IPS-NIHi7 (cell line): ENCODE measurements around the gene MMP24.
"Not testable (repeated sequence)": the region's sequence is repeated elsewhere in the genome, so short reads cannot be mapped to it uniquely, and the experiment has no call there.

ENCODE experiments used
- DNase-seq: peaks from one replicate; pipeline ENCODE4 v3.0.0; 2012; ENCODE audit warnings: mixed read lengths; ENCODE audit errors: extremely low spot score

Gene MMP24

DNA sequence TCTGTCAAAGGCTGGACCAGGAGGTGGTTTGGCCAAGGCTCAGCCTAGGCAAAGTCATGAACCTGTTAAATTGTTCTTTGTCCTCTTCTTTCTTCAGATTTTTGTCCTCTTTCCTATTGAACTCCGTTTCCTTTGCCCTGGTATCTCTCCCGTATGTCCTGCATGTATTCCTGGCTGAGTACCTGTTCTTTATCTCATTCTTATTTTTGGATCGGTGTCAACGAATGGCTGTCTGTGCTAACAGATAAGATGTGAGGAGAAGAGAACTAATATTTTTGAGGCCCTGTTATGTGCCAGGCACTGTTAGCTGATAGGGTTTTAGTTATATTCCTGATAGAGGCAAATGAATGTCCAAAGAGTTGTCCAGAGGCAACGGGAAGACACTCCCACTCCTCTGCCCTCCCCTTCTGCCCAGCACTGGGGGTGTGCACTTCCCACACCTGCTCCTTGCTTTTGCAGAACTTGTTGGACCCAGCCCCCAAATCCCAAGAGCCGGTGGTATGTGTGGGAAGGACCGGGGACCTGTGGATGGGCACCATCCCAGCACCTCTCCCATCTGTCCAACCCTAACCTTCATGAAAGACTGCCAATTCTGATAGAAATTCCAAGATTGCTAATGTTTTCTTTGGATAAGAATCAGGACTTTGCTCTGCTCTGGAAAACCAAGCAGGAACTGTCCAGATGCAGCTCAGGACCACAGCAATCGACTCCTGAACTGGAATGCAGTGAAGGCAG, 30.9 kb downstream of the MMP24 start:
- DNase-seq, result no peak

DNA sequence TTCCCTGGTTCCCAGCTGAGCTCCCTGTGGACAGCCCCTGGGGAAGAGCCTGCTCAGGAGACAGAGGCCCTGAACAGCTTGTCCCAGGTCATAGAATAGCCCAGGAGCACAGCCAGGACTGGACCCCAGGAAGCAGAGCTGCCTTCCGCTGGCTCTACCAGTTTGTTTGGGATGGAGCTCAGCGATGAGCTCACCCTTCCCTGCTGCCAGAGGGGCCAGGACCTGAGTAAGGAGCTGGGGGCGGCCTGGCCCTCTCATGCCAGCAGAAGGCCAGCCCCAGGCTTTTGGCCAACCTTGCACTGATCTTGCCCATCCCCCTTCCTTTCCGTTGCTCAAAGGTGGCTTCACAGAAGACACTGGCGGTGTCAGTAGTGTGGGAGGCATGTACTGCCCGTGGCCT, 33.9 kb downstream of the MMP24 start:
- DNase-seq, result no peak

DNA sequence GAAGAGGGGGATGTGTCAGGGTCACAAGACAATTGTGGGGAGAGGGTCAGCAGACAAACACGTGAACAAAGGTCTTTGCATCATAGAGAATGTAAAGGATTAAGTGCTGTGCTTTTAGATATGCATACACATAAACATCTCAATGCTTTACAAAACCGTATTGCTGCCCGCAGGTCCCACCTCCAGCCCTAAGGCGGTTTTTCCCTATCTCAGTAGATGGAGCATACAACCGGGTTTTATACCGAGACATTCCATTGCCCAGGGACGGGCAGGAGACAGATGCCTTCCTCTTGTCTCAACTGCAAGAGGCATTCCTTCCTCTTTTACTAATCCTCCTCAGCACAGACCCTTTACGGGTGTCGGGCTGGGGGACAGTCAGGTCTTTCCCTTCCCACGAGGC, 35.8 kb downstream of the MMP24 start:
- DNase-seq, result not testable (repeated sequence)

DNA sequence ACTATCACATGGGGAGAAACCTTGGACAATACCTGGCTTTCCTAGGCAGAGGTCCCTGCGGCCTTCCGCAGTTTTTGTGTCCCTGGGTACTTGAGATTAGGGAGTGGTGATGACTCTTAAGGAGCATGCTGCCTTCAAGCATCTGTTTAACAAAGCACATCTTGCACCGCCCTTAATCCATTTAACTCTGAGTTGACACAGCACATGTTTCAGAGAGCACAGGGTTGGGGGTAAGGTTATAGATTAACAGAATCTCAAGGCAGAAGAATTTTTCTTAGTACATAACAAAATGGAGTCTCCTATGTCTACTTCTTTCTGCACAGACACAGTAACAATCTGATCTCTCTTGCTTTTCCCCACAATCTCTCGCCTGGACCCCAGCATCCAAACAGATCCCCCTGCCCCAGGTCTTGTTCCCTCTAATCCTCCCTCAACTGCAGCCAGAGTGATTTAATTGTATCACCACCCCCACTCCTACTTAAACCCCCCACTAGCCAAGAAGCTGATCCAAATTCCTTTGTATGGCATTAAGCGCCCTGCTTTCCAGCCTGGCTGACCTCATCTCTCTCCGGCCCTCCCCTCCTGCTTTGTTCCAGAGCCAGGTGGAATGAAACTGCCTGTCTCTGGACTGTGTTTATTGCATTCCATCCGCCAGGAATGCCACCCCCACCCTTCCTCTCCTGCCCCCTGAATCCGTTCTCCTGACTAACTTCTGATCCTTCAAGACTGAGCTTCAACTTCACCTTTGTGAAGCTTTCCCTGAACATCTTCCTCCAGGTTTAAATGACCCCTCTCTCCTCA, 36.4 kb downstream of the MMP24 start:
- DNase-seq, result peak; percentile 70

DNA sequence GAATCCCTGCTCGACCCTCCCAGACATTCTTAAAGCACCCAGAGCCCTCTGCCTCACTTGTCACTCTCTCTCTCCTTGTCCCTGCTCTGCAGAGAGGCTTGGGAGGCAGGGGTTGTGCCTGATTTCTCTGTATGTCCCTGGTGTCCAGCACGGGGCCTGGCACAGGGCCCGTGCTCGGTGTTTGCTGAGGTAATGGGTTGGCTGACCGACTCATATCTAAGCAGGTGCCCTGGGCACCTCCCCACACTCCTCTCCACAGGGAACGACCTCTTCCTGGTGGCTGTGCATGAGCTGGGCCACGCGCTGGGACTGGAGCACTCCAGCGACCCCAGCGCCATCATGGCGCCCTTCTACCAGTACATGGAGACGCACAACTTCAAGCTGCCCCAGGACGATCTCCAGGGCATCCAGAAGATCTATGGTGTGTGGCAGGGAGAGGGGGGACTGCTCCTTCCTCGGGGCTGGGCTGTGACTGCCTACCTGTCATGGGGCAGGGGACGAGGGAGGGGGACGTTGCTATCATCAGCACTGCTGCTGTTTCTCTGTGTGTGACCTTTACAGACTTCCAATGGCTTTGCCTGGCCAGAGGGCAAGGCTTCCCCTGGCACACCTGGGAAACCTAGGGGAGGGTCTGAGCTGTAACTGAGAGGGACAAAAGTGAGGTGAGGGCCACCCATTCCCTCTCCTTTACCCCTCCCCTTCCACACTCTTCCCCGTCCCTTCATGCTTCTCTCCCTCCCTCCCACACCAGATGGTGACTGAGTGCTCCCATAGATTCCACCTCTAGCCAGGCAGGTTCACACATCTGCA, 37.2 kb downstream of the MMP24 start:
- no peak for DNase-seq

DNA sequence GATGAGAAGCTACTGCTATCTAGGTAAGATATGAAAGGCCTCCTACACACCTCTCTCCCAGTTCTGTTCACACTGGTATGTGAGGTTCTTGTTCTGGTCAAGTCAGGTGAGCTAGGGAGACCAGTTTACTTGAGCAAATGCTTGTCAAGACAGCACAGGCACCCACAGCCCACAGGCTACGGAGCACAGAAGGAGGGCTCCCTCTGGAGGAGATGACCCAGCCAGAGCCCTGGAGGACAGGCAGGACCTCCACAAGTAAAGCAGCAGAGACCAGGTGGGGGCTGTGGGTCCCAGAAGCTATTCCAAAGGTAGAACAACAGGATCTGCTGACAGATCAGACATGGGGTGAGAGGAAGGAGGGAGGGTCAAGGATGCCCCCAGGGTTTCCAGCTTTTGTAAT, 38.3 kb downstream of the MMP24 start:
- peak; percentile 58 for DNase-seq

DNA sequence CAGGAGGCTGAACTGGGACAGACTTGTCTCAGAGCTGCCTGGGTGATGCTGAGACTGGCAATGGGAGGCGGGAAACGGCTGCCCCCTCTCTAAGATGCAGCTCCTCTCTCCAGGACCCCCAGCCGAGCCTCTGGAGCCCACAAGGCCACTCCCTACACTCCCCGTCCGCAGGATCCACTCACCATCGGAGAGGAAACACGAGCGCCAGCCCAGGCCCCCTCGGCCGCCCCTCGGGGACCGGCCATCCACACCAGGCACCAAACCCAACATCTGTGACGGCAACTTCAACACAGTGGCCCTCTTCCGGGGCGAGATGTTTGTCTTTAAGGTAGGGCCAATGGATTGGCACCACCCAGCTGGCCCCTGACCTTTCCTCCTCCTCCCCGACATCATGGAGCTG, 40.6 kb downstream of the MMP24 start:
- DNase-seq, result no peak

DNA sequence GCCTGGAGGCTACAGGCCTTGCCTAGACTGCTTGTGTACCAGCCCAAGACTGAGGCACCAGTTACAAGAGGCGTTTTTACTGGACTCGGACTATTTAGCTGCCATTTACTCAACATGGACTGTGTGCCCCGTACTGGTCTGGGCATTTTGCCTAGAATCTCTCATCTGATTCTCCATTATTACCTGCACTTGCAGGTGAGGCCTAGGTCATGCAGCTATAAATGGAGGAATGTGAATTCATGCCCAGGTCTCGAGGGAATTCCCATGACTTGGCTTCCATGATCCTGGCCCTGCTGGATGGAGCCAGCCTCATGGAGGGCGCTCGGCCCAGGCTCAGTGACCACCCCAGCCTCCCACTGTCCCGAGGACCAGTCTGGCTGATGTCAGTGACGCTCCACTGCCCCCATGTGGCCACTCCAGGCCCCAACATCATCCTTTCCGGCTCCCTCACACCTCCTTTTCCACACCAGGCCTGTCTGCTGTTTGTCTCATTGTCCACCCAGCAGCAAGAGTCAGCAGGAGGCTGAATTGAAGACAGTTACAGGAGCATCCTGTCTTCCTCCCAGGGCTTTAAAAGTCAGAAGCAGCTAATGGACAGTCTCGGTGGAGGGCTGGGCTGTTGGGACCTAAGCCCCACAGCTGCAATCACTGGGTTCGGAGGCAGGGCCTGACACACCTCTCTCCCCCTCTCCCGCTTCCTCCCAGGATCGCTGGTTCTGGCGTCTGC, 42.7 kb downstream of the MMP24 start:
- peak; percentile 85 for DNase-seq

DNA sequence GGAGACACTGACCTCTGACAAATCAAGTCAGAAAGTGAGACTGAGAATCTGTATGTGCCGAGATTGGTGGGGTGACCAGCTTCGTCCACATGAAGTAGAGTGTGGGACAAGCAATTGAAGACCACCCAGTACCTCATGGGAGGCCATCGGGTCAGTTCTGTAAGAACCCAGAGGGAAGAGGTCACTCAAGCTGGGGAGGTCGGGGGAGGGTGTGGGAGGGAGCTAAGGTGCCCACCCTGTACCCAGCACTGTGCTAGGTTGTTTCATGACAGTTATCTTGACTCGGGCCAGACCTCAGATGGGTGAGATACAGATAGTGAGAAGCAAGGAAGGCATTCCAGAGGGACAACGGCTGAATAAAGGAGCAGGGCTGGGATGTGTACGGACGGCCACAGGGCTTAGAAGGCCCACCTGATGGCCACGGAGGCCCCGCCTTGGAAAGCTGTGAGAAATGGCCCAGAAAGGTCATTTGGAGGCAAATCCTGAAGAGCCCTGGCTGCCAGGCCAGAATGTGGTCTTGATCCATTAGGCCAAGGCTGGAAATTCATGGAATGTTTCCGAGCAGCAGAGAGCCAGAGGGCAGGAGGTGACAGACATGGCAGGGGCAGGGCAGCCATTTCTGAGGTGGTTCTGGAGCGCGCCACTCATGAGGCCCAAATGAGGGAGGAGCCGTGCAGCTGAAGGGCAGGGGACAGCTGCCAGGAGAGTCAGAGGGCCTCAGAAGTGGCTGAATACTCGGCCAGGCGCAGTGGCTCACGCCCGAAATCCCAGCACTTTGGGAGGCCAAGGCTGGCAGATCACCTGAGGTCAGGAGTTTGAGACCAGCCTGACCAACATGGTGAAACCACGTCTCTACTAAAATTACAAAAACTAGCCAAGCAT, 43.8 kb downstream of the MMP24 start:
- no peak for DNase-seq

DNA sequence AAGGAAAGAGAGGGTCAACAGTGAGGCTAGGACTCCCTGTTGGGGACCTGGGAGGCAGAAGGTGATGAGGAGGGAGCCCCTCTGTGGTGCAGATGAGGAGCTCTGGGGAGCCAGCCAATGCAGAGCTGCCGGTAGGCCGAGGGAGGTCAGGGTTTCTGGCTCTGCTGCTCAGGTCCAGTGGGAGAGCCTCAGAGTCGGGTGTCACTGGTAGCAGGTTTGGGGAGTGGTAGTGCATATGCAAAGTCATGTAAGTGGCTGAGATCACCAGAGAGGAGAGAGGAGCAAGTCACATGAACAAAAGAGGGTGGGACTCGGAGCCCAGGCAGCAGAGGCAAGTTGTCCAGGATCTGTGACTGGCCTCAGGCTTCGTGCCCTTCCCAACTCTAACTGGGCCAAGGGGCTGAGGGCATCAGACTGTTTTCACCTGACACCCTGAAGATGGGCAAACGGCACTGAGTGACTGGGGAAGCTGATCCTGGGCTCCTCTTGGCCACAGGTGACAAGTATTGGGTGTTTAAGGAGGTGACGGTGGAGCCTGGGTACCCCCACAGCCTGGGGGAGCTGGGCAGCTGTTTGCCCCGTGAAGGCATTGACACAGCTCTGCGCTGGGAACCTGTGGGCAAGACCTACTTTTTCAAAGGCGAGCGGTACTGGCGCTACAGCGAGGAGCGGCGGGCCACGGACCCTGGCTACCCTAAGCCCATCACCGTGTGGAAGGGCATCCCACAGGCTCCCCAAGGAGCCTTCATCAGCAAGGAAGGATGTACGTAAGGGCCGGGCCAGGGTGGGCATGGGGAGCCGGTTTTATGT, 44.8 kb downstream of the MMP24 start:
- no peak for DNase-seq

DNA sequence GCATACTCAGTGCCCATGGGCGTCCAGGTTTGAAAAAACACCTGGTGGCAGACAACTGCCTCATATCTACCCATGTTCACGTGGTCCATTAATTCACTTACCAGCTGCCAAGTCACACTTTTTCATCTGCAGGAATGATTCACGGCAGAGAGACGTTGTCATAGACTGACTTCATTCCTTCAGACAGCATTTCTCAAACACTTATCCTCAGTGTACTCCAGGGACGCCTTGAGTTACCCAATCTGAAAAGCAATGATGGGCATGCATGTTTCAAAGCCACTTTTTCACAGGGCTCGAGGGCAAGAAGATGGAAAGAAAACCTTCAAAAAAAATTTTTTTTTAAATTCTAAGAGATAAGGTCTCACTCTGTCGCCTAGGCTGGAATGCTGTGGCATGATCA, 45.4 kb downstream of the MMP24 start:
- DNase-seq, result no peak

DNA sequence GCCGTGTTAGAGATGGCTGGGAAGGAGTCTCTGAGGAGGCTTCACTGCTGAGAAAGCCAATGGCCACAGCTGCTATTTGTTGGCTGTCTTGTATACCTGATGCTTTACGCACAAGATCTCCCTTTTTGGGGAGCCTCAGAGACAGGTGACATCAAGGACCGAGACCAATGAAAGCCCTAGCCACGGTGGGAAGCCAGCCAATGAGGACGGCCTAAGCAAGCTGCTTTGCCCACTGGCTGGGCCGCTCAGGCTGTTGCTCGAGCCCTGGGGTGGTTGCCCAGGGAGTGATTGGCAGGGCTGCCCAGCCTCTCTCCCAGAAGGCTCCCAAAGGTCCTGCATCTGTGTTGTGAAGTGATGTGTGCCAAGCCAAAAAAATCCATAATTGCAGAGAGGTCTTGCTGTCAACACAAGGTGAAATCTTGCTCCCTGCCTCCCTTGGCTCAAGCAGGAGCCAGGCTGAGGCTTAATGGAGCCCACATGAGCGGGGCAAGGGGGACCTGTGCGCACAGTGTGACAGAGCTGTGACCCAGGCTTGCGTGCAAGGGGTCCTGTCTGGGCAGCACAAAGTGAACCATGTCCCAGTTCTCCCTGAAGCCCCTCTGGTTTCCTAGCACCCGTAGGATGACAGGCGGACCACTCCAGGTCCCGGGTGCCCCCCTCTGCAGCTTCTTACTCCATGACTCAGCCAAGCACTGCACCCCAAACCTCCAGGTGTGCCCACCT, 47.1 kb downstream of the MMP24 start:
- peak; percentile 37 for DNase-seq

DNA sequence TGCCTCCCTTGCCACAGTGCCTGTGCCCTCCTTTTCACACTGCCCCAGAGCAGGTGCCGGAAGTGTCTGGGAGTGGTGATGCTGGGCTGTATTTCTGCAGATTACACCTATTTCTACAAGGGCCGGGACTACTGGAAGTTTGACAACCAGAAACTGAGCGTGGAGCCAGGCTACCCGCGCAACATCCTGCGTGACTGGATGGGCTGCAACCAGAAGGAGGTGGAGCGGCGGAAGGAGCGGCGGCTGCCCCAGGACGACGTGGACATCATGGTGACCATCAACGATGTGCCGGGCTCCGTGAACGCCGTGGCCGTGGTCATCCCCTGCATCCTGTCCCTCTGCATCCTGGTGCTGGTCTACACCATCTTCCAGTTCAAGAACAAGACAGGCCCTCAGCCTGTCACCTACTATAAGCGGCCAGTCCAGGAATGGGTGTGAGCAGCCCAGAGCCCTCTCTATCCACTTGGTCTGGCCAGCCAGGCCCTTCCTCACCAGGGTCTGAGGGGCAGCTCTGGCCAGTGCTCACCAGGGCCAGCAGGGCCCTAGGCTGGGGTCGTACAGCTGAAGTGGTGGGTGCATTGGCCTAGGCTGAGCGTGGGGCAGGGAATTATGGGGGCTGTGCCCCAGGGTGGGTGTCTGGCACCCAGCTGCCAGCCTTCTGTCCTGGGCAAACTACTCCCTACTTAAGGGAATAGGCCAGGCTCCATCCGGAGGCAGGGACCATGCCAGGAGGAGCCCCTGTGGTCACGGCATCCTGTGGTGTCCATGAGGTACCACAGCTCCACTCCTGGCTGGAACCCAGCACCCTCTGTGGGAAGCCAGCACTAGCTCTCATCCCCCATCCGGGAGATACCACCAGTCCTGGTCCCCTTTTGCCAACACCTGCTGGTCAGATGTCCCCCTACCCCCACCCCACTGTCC, 47.9 kb downstream of the MMP24 start:
- DNase-seq, result no peak

DNA sequence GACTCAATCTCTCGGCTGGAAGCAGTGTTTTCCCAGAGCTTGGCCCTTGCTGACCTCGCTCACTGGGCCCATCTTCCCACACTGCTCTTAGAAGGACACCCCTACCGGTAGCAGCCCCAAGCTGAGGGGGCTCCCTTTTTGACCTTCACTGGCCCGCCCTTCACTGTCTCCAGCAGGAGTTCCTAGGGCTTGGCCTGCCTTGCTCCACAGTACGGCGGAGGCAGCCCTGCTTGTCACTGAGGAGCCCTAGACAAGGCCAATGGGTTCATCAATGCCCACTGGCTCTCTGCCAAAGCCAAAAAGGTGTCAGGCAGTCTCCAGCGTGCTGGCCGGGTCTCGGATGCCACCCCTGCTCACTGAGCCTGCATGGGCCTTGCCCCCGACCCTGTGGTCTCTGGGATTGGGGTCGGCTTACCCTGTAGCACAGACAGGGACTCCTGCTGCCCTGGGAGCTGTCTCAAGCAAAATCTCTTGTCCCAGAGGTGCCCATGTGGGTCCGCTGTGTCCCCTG, 49.3 kb downstream of the MMP24 start:
- DNase-seq, result no peak

DNA sequence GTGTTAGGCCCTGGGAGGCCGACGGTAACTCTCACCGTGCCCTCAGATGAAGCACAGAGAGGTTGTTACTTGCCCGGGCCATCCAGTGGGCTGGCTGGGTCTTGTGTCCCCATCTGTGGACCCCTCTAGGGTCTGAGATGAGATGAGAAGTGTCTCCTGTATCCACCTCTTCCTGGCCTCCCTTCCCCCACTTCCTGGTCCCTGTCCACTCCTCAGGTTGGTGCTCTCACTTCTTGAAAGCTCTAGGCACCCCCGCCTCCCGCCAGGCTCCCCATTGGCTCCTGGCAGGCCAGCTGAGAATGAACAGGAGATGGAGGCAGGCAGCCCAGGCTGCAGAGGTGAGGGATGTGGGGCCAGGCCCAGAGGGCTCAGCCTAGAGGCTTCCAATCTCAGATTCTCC, 49.9 kb downstream of the MMP24 start:
- no peak for DNase-seq

DNA sequence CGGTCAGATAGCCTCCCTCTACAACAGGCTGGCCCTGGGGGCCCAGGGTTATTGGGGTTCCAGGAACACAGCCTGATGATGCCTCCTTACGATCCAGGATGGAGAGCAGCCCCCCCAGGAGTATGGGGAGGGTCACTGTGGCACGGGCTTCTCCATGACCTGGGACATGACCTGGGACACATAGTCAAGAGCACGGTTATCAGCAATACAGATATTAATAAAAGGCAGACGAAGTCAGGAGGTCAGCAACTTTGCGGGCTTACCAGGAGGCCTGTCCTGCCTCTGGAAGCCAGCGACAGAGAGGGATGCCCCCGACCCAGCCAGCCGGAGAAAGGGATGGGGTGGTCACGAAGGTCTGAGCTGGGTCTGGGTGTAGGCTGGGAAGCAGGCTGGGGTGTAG, 50.6 kb downstream of the MMP24 start:
- DNase-seq, result no peak

DNA sequence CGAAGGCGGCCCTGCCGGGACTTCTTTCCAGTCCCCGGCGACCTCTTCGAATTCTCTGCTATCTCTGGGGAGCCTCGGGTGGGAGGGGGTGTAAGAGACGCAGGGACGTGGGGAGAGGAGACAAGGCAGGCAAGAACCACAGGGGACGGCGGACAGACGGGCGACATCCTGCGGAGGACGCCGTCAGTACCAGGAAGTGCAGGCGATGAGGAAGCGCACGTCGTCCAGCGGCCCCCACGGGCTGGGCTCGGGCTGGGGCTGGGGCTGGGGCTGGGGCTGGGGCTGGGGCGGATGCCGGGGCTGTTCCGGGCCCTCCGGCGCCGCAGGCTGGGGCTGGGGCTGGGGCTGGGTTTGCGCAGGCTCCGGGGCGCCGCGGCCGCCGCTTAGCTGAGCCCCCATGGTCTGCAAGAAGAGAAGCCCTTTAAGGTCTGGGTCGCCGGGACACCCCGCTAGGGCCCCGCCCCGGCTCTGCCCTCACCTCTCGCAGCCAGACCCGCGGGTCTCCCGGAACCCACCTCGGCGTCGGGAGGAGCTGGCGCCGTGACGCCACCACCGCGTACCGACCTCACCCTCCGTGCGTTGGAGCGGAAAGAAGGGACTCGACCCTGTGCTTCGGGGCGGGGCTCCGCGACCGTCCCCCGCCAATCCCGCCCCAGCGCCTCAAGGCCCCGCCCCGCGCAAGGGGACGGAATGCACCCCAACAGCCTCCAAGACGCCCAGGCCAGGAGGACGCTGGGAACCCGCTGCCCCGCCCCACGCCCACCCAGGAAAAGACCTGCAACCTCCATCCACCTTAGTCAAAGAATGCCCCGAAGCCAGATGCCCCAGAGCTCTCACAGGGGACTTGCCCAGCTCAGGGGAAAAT, 51.3 kb downstream of the MMP24 start, which contains the start of gene MMP24OS:
Gene MMP24OS, minus strand, starts transcription at position 592 of the 865 bp plus-strand sequence. Its CDS starts 193 bp downstream, at position 399.
- peak; percentile 96 for DNase-seq
